Adrenal gland (tissue), 5 donors: ENCODE results near the gene CXCR6.

ENCODE experiments used
- CTCF ChIP-seq, 6 experiments: fragments of 450-650 bp in 4 of 6; fragments of 200-600 bp in 2 of 6; sonication (generic) in 1 of 6; IDR thresholded peaks; 1 replicate in 5 of 6; 2 replicates in 1 of 6; pipeline versions ENCODE4 v1.5.1 to v1.8.0; 2016 to 2021; ENCODE audit warnings: antibody characterized with exemption in 6 of 6, mild to moderate bottlenecking in 2 of 6, moderate library complexity in 1 of 6
- POLR2A ChIP-seq, 2 donors: fragments of 450-650 bp; IDR thresholded peaks; one replicate each; pipeline ENCODE4 v1.6.1; 2017; ENCODE audit warnings: antibody characterized with exemption in 2 of 2, mild to moderate bottlenecking in 2 of 2, moderate library complexity in 1 of 2
- donor health status: DM: no; HTN: no; CAD: no.

DNA sequence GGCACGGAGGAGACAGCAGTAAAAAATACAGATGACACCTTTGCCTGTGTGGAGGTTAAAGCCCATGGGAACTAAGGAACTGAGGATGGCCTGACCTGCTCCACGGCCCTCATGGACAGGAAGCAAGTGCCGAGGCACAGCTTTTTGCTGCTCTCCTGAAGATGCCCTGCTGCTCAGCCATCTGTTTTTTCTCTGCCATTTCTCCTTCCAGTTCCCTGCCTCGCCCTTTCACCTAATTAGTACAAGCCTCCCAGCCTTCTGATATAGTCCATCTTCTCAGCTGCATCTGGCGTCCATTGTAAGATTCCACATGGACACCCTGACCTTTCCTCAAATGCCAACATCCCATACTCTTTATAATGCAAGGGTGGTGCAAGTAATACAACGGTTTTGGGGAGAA lies 11.8 kb upstream of the CXCR6 start:
- TF ChIP-seq POLR2A (IDR thresholded peaks at IDR 0.05), result no peak
- TF ChIP-seq CTCF (IDR thresholded peaks at IDR 0.05), result no peak
